ENCODE results near the gene JAG2.

Gene JAG2

DNA sequence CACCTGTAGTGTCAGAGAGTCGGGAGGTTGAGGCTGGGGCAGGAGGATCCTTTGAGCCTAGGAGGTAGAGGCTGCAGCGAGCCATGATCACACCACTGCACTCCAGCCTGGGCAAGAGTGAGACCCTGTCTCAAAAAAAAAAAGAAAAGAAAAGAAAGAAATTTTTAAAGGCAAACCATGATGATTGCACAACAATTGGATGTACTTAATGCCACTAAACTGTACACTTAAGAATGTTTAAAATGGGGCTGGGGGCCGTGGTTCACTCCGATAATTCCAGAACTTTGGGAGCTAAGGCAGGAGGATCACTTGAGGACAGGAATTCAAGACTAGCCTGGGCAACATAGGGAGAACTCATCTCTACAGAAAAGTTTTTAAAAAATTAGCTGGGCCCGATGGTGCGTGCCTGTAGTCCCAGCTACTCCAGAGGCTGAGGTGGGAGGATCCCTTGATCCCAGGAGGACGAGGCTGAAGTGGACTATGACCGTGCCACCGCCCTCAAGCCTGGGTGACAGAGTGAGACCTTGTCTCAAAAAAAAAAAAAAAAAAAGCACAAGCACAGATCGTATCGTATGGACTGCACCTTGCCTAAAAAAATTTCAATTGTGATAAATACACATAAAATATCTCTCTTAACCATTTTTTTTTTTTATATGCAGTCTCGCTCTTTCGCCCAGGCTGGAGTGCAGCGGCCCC, 32.7 kb downstream of the JAG2 start:
- no peaks in the 10 kb centered on the region for H3K9me2 ChIP-seq (replicated peaks; ENCODE audit: insufficient read depth, low read length)
- no peaks in the 10 kb centered on the region for H3F3A ChIP-seq (ENCODE audit: insufficient read depth)
- peaks cover 18% of the 10 kb centered on the region; the same call in 1 of the 2 replicates for H3K9me3 ChIP-seq (ENCODE audit: insufficient read depth, low read length)
- H2AFZ ChIP-seq (ENCODE audit: low read depth, low read length, severe bottlenecking): no peak overlapping the region
- no peaks in the 10 kb centered on the region for H3K79me2 ChIP-seq (ENCODE audit: insufficient read depth, low read length)
- TF ChIP-seq, protein P1, sequence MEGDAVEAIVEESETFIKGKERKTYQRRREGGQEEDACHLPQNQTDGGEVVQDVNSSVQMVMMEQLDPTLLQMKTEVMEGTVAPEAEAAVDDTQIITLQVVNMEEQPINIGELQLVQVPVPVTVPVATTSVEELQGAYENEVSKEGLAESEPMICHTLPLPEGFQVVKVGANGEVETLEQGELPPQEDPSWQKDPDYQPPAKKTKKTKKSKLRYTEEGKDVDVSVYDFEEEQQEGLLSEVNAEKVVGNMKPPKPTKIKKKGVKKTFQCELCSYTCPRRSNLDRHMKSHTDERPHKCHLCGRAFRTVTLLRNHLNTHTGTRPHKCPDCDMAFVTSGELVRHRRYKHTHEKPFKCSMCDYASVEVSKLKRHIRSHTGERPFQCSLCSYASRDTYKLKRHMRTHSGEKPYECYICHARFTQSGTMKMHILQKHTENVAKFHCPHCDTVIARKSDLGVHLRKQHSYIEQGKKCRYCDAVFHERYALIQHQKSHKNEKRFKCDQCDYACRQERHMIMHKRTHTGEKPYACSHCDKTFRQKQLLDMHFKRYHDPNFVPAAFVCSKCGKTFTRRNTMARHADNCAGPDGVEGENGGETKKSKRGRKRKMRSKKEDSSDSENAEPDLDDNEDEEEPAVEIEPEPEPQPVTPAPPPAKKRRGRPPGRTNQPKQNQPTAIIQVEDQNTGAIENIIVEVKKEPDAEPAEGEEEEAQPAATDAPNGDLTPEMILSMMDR (IDR thresholded peaks at IDR 0.05; ENCODE audit: insufficient read depth, low read length, poor library complexity, severe bottlenecking): no peak
- no peak for TF ChIP-seq EZH2phosphoT487 (conservative IDR thresholded peaks at IDR 0.05; ENCODE audit: low read length)
- no peaks in the 10 kb centered on the region for H4K20me1 ChIP-seq (ENCODE audit: low read depth, low read length)
- H3K27ac ChIP-seq (ENCODE audit: low read depth, low read length): no peak overlapping the region
- no peak overlapping the region for H3K4me3 ChIP-seq (ENCODE audit: insufficient read depth, low read length, poor library complexity, severe bottlenecking)
- H3K4me2 ChIP-seq (ENCODE audit: low read depth, low read length, poor library complexity, severe bottlenecking): no peak overlapping the region
- no peaks in the 10 kb centered on the region for H3K36me3 ChIP-seq (ENCODE audit: low read length)
- no peak overlapping the region for H3K9ac ChIP-seq (ENCODE audit: low read length)
- no peaks in the 10 kb centered on the region for H3K27me3 ChIP-seq (ENCODE audit: low read length)

DNA sequence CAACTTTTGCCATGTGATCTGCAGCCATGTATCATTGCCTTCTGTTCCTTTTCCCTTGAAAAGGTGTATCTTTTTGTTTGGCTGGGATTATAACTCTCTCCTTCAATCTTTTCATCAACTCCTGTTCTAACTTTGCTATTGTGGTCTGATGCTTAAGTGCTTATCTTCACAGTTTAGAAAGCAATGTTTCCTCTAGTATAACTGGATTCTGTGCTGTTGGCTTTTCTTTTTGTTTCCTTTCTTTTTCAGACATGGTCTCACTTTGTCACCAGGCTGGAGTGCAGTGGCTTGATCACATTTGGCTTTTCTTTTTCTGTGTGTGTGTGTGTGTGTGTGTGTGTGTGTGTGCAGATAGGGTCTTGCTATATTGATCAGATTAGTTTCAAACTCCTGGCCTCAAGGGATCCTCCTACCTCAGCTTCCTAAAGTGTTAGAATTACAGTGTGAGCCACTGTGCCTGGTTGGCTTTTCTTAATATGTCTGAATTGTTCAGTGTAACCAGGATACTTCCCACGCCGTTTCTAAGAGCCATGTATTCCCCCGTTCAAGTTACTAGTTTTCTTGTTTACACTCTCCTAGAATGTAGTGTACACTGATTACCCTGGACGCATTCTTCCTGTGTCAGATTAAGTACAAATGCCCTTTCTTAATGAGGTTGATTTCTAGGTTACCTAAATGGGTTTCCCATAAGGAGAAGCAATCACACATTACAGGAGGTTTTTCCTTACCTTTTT, 35.5 kb downstream of the JAG2 start:
- Histone ChIP-seq H3K9ac (ENCODE audit: low read length) (no peak overlapping the region), H4K20me1 (ENCODE audit: low read depth, low read length) (no peaks in the 10 kb centered on the region), H3K79me2 (ENCODE audit: insufficient read depth, low read length) (no peaks in the 10 kb centered on the region), H3K4me2 (ENCODE audit: low read depth, low read length, poor library complexity, severe bottlenecking) (no peak overlapping the region), H3K27me3 (ENCODE audit: low read length) (no peaks in the 10 kb centered on the region), H3K36me3 (ENCODE audit: low read length) (no peaks in the 10 kb centered on the region), H3K4me3 (ENCODE audit: insufficient read depth, low read length, poor library complexity, severe bottlenecking) (no peak overlapping the region), H3K9me3 (ENCODE audit: insufficient read depth, low read length) (peaks cover 10% of the 10 kb centered on the region; the same call in 1 of the 2 replicates), H3K27ac (ENCODE audit: low read depth, low read length) (no peak overlapping the region), H3K9me2 (replicated peaks; ENCODE audit: insufficient read depth, low read length) (no peaks in the 10 kb centered on the region), H2AFZ (ENCODE audit: low read depth, low read length, severe bottlenecking) (no peak overlapping the region), H3F3A (ENCODE audit: insufficient read depth) (no peaks in the 10 kb centered on the region)
- TF ChIP-seq, protein P1 (IDR thresholded peaks at IDR 0.05; ENCODE audit: insufficient read depth, low read length, poor library complexity, severe bottlenecking): no peak
- TF ChIP-seq EZH2phosphoT487 (conservative IDR thresholded peaks at IDR 0.05; ENCODE audit: low read length): no peak

DNA sequence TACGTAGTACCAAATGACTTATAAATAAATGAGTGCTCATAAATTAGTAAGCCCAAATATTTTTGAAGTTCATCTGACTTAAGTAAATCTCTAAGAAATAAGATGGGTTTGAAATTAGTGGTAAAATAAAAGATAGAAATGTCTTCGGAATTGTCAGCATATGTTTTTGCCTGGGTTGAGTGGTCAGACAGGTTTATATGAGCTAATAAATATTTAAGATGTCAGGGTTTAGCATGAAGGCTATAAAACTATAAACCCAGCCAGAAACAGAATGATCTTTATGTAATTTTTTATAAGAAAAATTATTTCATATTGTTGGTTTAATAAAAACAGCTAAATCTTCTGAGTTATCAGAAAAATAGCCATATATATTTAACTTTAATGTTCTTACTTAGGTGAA, 37.3 kb downstream of the JAG2 start:
- H3F3A ChIP-seq (ENCODE audit: insufficient read depth): no peaks in the 10 kb centered on the region
- H3K36me3 ChIP-seq (ENCODE audit: low read length): no peaks in the 10 kb centered on the region
- H3K27ac ChIP-seq (ENCODE audit: low read depth, low read length): no peak overlapping the region
- no peaks in the 10 kb centered on the region for H3K27me3 ChIP-seq (ENCODE audit: low read length)
- H3K9me3 ChIP-seq (ENCODE audit: insufficient read depth, low read length): peaks cover 10% of the 10 kb centered on the region; the same call in 1 of the 2 replicates
- H3K79me2 ChIP-seq (ENCODE audit: insufficient read depth, low read length): no peaks in the 10 kb centered on the region
- H3K4me2 ChIP-seq (ENCODE audit: low read depth, low read length, poor library complexity, severe bottlenecking): no peak overlapping the region
- no peaks in the 10 kb centered on the region for H3K9me2 ChIP-seq (replicated peaks; ENCODE audit: insufficient read depth, low read length)
- no peak overlapping the region for H2AFZ ChIP-seq (ENCODE audit: low read depth, low read length, severe bottlenecking)
- H3K4me3 ChIP-seq (ENCODE audit: insufficient read depth, low read length, poor library complexity, severe bottlenecking): no peak overlapping the region
- H4K20me1 ChIP-seq (ENCODE audit: low read depth, low read length): no peaks in the 10 kb centered on the region
- no peak overlapping the region for H3K9ac ChIP-seq (ENCODE audit: low read length)
- TF ChIP-seq, protein P1 (IDR thresholded peaks at IDR 0.05; ENCODE audit: insufficient read depth, low read length, poor library complexity, severe bottlenecking): no peak
- no peak for TF ChIP-seq EZH2phosphoT487 (conservative IDR thresholded peaks at IDR 0.05; ENCODE audit: low read length)
